Esophagus muscularis mucosa (tissue), 4 donors: ENCODE results near the gene IGFLR1.

Experiments
- EP300 ChIP-seq: sonication (generic); formaldehyde crosslinking; IDR thresholded peaks from one replicate; pipeline ENCODE4 v1.6.1; 2017; ENCODE audit warnings: antibody characterized with exemption
- POLR2A ChIP-seq: fragments of 450-650 bp; IDR thresholded peaks from one replicate; pipeline ENCODE4 v1.6.1; 2017; ENCODE audit warnings: antibody characterized with exemption, moderate library complexity, mild to moderate bottlenecking, low read depth
- POLR2AphosphoS5 ChIP-seq, 2 donors: sonication (generic); formaldehyde crosslinking; IDR thresholded peaks; one replicate each; pipeline ENCODE4 v1.6.1; 2017; ENCODE audit warnings: antibody characterized with exemption in 2 of 2
- TF ChIP-seq, protein P1 (sequence below), 3 experiments: fragments of 200-600 bp in 2 of 3; fragments of 450-650 bp in 1 of 3; sonication (generic) in 2 of 3; IDR thresholded peaks; one replicate each; pipeline ENCODE4 v1.5.1; 2017 to 2019; ENCODE audit warnings: antibody characterized with exemption in 3 of 3, mild to moderate bottlenecking in 2 of 3, moderate library complexity in 1 of 3

DNA sequence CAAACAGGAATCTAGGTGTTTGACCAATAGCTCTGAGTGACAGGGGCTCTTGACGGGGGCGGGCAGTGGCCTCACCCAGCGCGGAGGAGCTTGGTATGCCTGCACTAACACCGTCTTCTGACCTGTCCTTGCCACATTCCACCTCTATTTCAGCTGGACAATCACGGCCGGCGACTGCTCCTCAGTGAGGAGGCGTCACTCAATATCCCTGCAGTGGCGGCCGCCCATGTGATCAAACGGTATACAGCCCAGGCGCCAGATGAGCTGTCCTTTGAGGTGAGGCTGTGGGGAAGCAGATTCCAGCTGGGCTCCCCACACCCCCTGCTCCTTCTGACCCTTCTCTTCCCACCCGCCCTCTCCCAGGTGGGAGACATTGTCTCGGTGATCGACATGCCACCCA lies 37.8 kb upstream of the IGFLR1 start:
- TF ChIP-seq, protein P1, sequence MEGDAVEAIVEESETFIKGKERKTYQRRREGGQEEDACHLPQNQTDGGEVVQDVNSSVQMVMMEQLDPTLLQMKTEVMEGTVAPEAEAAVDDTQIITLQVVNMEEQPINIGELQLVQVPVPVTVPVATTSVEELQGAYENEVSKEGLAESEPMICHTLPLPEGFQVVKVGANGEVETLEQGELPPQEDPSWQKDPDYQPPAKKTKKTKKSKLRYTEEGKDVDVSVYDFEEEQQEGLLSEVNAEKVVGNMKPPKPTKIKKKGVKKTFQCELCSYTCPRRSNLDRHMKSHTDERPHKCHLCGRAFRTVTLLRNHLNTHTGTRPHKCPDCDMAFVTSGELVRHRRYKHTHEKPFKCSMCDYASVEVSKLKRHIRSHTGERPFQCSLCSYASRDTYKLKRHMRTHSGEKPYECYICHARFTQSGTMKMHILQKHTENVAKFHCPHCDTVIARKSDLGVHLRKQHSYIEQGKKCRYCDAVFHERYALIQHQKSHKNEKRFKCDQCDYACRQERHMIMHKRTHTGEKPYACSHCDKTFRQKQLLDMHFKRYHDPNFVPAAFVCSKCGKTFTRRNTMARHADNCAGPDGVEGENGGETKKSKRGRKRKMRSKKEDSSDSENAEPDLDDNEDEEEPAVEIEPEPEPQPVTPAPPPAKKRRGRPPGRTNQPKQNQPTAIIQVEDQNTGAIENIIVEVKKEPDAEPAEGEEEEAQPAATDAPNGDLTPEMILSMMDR (IDR thresholded peaks at IDR 0.05) = no peak
- TF ChIP-seq POLR2AphosphoS5 (IDR thresholded peaks at IDR 0.05) (no peak), POLR2A (no peak), EP300 (no peak)
